GM19328 (cell line): Measurements from ENCODE around the gene SPRYD3.
"Not testable (repeated sequence)": the region's sequence is repeated elsewhere in the genome, so short reads cannot be mapped to it uniquely, and the experiment has no call there.

Experiments
- ATAC-seq: cut with Tn5 transposase; IDR thresholded peaks from one replicate; pipeline ENCODE4 v1.9.1; 2021; ENCODE audit warnings: mild to moderate bottlenecking, moderate library complexity; ENCODE audit not compliant: unreplicated experiment

Gene SPRYD3

GRCh38 chr12:53101931-53102781 lies 23.0 kb upstream of the SPRYD3 start:
- no peak for ATAC-seq

GRCh38 chr12:53101266-53101665 lies 22.1 kb upstream of the SPRYD3 start:
- no peak for ATAC-seq

- ATAC-seq = no peak
These were observed 21.4 kb upstream of the SPRYD3 start for GRCh38 chr12:53100466-53101151.

GRCh38 chr12:53099071-53099882 lies 20.1 kb upstream of the SPRYD3 start:
- no peak for ATAC-seq

- no peak for ATAC-seq
These were observed 19.3 kb upstream of the SPRYD3 start for GRCh38 chr12:53098354-53098981.

- no peak for ATAC-seq
These were observed 18.6 kb upstream of the SPRYD3 start, which contains the start of gene IGFBP6 for GRCh38 chr12:53097564-53098353. TSS of gene IGFBP6 (plus strand) at chr12:53097667. CDS start at chr12:53097718, 51 bp downstream.

- no peak for ATAC-seq
These were observed 18.0 kb upstream of the SPRYD3 start for GRCh38 chr12:53097207-53097563.

- ATAC-seq = no peak
These were observed 17.6 kb upstream of the SPRYD3 start for GRCh38 chr12:53096759-53097158.

- no peak for ATAC-seq
These were observed 17.0 kb upstream of the SPRYD3 start for GRCh38 chr12:53096089-53096741.

- ATAC-seq = not testable (repeated sequence)
These were observed 16.4 kb upstream of the SPRYD3 start for GRCh38 chr12:53095596-53095895.

GRCh38 chr12:53094796-53095595 lies 15.8 kb upstream of the SPRYD3 start:
- not testable (repeated sequence) for ATAC-seq

GRCh38 chr12:53094394-53094787 lies 15.2 kb upstream of the SPRYD3 start:
- ATAC-seq = no peak

- ATAC-seq = no peak
These were observed 14.7 kb upstream of the SPRYD3 start for GRCh38 chr12:53093777-53094393.

- no peak for ATAC-seq
These were observed 12.6 kb upstream of the SPRYD3 start for GRCh38 chr12:53091756-53092155.

- no peak for ATAC-seq
These were observed 11.4 kb upstream of the SPRYD3 start for GRCh38 chr12:53090554-53090953.

- ATAC-seq = no peak
These were observed 10.9 kb upstream of the SPRYD3 start for GRCh38 chr12:53090105-53090504.

- no peak for ATAC-seq
These were observed 7.2 kb upstream of the SPRYD3 start for GRCh38 chr12:53086361-53086760.

- no peak for ATAC-seq
These were observed 3.5 kb upstream of the SPRYD3 start for GRCh38 chr12:53082637-53083175.
